Activated T-cell treated with anti-CD3 and anti-CD28 coated beads for 48 hours (primary cell): ENCODE measurements around the gene ABHD17C.

Experiments
- DNase-seq: peaks from one replicate; pipeline ENCODE4 v3.0.0-alpha.2; 2020; ENCODE audit warnings: low read depth

ABHD17C gene

GRCh38 chr15:80689716-80690115 is 5.4 kb upstream of the ABHD17C start:
- DNase-seq, result no peak

- DNase-seq, result no peak
Measured at GRCh38 chr15:80691575-80691974, 3.5 kb upstream of the ABHD17C start.

DNA sequence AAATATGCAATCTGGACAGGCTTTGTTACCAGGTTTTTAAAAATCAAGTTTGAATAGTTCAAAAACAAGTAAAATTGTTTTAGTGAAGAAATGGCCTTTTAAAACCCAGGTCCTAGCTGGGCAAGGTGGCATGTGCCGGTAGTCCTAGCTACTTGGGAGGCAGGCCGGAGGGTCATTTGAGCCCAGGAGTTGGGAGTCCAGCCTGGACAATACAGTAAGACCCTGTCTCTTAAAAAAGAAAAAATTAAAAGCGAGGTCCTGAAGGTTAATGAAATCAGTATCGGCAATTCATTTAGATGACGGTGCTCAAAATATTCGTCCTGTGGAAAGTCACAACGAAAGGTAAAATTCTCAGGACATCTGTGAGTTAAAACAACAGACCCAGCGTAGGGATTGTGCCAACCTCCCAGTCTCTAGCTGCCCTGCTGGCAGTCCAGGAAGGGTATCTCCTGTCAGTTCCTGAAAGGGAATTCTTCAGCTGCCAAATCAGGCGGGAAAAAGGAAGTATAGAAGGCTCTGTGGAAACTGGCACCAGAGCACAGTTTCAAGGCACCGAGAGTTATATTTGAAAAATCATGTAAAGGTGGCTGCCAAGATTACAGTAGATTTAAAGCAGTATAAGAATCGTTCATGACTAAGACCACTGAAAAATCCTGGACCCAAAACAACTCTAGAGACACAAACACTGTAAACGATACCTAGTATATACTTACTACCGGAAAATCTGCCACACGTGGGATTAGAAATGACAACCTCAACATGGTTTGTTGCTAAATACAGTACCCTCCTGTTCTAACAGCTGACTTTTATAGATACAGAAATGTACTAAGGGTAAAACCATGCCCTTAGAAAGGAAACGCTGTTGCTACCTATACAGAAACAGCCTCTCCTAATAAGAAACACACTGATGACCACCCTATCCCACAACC is 1.2 kb upstream of the ABHD17C start:
- no peak for DNase-seq

DNA sequence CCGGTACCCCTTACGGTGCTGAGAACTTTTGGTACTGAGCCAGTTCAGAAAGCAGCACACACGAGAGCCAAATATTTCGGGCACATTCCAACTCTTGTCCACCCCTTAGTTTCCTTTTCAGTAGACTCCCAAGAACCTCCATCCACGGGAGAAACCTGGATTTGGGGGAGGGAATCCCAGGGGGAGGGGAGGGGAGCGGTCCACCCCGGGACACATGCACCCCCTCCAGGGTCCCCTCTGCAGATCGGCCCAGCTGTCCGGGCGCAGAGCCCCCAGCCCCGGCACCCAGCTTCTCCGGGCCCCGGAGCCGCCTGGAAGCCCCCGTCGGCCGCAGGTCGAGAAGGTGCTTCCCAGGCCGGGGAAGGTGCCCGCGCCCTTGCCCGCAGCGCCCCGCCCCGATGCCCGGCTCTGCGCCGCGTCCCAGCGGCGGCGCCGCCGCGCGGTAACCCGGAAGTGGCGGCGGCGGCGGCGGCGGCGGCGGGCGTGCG is 455 bp upstream of the ABHD17C start:
- DNase-seq, result peak; percentile 18

- DNase-seq, result no peak
Measured at GRCh38 chr15:80695911-80696661, 976 bp downstream of the ABHD17C start.

DNA sequence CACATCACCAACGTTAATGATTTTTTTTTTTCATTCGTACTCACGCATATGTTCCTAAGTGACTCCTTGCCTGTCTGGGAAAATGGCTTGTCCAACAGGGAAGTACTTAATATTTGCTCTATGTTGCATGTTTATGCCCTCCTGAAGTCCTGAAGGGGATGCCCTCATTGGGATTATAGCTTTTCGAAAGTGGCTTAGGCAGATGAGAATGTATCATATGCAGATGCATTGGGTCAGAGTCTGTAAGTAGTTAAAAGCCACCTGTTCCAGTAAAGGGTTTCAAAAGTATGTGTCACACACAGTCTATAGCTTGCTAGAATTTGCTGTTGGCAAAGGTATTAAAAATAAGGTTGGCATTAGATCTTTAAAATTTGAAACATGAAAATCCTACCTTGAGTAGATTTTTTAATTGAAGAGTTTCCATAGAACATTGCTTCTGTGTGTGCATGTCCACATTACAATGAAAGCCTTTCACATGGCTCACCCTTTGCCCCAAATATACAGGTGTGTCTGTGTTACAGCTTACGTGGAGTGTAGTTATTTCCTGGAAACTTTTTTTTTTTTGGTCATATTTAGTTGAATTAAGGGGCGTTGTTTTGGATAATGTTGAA is 2.1 kb downstream of the ABHD17C start:
- no peak for DNase-seq

DNA sequence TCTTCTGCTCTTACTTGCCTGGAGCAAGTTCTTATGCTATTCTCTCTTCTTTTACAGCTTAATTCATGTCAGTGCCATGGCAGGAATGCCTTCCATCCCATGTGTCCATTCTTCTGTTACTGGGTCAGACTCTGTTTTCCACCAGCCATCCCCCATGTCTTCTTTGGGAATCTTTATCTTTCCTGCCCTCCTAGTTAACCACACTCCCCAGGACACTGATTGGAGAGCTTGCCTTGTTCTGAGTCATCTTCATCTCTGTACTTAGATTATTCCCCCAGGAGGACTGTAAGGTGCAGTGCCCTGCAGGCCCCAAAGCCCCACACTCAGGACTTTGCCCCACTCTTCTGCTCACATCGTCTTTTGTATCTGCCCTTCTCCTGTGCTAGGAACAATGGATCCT is 3.6 kb downstream of the ABHD17C start:
- DNase-seq, result no peak

DNA sequence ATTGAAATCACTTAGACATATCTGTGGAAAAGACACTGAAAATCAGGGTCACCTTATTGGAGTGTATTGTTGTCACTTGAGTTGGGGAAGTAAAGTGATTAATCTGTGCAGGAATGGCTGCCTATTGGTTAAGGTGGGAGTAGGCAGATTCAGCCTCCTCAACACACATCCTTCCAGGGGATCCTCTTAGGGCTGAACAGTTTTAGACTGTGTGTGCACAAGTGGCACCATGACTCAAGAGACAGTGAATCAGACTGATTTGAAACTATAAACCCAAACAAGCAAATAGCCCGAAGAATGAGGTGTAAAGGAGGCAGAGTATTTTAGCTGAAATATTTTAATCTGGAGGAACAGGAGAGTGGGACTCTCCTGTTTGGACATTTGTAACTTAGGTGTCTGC is 4.9 kb downstream of the ABHD17C start:
- DNase-seq, result no peak

GRCh38 chr15:80701676-80702311 is 6.7 kb downstream of the ABHD17C start:
- DNase-seq, result no peak

DNA sequence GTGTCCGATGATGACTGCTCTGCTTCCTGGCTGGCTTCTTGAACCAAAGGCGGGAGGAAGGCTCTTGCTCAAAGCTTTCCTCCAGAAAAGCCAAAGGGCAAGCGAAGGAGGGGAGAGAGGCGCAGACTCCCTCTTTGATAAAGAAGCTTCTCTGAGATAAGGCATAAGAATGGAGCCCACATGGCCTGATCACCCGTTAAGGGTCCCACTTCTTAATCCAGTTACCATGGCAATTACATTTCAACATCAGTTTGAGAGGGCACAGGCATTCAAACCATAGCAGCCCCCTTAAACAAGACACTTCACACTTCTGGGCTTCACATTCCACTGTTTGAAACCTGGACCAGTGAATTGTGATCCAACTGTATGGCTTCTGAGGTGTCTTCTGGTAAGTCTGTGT is 8.0 kb downstream of the ABHD17C start:
- DNase-seq, result no peak

DNA sequence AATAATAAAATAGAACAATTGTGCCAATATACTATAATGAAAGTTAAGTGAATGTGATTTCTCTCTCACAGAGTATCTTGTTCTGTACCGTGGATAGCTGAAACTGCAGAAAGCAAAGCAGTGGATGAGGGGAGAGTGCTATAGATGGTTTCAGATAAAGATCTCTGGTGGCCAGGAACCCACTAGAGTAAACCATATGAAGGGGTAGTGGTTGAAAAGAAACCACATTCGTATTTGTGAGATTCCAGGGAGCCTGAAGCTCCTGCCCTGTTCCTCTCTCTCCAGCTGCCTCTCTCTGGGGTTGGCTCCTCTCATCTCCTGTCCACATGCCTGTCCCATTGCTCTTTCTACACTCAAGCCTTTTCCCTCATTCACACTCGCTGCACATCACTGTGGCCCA is 8.9 kb downstream of the ABHD17C start:
- no peak for DNase-seq

DNA sequence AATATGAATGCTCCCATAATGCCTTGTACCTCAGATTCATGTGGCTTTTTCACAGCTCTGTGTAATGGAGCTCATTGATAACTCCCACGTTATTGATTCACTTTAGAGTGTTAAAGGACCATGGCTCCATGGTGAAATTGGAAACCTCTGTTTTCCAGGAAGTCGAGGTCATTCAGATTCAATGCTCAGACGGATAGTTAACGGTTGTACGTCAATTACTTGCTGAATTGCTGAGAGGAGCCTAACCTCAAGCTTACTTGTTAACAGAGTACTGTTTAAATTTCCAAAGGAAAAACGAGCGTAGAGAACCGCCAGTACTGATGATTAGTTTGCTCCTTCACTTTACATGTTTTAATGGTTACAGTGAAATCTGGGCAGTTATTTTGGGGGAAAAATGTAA is 11.1 kb downstream of the ABHD17C start:
- DNase-seq, result no peak

DNA sequence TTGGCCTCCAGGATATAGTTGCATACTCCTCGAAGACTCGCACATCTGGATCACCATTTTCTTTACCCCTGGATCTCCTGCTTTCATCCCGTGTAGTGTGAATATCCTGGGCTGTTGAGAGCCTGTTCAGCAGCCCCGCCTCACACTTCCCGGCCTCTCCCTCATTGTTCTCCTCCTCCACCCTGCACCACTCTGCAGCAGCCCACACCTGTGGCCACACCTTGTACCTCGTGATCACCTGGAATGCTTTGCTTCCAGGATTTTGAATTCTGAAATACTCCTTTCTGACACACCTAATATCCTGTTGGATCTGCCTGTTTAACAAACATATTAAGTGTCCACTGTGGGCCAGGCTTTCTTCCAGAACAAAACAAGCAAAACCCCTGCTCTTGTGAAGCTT is 14.4 kb downstream of the ABHD17C start:
- no peak for DNase-seq

DNA sequence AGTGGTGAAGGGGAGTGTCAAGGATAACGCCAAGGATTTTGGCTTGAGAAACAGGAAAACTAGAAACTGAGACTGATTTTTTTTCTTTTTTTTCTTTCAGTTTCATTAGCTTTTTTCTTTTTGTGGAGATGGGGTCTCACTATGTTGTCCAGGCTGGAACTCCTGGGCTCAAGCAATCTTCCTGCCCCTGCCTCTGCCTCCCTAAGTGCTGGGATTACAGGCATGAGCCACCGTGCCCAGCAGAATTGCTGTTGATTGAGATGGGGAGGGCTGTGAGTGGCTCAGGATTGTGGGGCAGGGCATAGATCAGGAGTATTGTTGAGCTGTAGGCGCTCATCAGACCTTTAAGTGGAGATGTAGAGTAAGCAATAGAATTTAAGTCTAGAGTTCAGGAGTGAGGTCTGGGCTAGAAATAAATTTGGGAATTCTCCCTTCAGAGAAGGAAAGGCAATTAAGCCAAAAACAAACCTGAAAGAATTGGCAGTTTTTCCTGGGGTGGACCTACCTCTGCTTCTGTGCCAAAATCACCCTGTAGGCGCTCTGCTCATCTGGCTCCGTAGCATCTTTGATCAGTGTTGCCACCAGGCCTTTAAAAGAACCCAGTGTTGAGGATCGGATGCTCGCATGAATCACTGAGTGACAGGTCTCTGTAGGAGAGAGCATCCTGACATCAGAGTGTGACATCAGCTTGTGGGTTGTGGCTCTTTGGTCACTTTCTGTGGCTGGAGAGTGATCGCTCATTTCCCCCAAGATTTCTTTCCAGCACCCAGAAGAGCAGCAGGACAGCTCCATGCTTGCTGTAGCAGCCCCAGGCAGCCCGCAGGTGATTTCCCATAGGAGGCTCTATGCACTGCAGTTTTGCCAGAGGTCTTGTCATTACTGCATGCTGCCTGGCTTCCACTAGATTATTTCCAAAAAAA is 15.8 kb downstream of the ABHD17C start:
- DNase-seq, result peak; percentile 52

- no peak for DNase-seq
Measured at GRCh38 chr15:80711886-80712285, 16.8 kb downstream of the ABHD17C start.

DNA sequence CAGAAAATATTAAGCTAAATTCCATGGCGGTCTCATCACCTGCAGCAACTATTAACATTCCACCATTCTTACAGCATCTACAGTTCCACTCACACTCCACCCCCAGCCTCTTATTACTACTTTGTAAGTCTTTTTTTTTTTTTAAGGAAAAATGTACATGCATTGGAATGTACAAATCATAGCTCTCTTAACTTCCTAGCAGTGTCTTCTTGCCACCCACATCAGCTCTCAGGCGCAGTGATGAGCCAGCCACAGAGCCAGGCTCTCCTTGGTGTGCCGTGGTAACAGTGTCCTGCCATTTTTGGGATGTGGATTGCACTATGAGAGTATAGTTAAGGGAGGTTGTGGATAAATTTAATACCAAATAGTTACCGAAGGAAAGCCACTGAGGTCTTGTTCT is 17.8 kb downstream of the ABHD17C start:
- DNase-seq, result no peak

GRCh38 chr15:80721476-80721875 is 26.4 kb downstream of the ABHD17C start:
- DNase-seq, result no peak

GRCh38 chr15:80722811-80723210 is 27.7 kb downstream of the ABHD17C start:
- DNase-seq, result no peak

GRCh38 chr15:80727196-80727595 is 32.1 kb downstream of the ABHD17C start:
- no peak for DNase-seq

DNA sequence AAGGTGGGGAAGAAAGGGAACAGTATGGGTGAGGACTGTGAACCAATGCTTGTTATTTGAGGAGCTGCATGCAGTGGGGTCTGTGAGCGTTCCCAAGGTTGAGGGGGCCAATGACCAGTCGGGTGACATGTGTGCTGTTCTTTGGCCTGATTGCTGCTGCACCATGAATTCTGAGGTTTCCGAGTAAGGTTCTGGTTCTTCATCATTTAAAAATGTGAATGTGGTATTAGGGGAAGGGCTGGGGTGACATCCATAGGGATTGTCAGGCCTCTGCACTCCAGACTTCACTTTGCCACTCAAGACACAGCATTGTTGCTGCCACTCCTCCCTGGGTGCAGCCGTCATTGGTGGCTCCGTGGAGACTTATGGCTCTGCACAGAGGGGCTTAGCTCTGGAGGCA is 32.5 kb downstream of the ABHD17C start:
- no peak for DNase-seq

GRCh38 chr15:80730387-80730786 is 35.3 kb downstream of the ABHD17C start:
- no peak for DNase-seq
